HTERT RPE-1 (cell line): ENCODE measurements around the gene POLE2.
"Not testable (repeated sequence)": the region's sequence is repeated elsewhere in the genome, so short reads cannot be mapped to it uniquely, and the experiment has no call there.

ENCODE experiments used
- in situ Hi-C: fragments of 300-500 bp; cut with MboI; formaldehyde crosslinking; loops from 4 replicates; pipeline ENCODE4 v1.14.3; 2020; ENCODE audit warnings: low sequenced_read_pairs

The POLE2 gene

DNA sequence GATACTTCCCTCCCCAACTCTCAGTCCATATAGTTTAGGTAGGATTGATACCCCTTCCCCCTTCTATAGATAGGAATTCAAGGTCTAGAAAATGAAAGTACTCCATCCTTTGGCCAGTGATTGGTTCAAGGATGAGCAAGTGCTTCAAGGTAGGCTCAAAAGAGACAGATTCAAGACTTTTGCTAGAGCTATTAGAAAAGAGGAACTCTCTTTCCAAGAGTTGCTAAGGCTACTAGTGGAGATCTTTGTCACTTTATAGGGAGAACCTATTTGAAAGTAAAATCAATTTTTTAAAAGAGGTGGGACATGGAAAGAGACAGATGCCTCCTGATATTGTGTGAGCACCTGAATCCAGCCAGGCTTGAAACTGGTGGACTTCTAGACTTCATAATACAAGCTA lies 17.5 kb downstream of the POLE2 start:
- in situ Hi-C loops = no loop called here

DNA sequence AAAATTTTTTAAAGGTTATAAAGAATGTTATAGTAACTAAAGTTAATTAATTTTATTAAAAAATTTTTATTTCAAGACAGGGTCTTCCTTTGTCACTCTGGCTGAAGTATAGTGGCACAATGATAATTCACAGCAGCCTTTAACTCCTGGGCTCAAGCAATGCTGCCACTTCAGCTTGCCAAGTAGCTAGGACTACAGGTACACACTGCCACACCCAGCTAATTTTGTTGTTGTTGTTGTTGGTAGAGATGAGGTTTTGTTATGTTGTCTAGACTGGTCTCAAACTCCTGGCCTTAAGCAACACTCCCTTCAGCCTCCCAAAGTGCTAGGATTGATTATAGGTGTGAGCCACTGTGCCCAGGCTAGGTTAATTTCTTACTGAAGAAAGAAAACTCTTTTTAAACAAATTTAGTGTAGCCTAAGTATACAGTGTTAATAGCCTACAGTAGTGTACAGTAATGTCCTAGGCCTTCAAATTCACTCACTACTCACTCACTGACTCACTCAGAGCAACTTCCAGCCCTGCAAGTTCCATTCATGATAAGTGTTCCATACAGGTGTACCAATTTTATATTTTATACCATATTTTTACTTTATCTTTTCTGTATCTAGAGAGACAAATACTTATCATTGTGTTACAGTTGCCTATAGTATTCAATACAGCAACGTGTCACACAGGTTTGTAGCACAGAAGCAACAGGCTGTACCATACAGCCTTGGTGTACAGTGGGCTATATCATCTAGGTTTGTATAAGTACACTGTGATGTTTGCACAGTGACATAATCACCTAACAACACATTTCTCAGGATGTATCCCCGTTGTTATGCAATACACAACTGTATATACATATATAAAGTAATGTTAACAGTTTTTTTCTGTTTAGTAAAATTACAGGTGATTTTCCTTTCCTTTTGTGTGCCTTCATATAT lies 28.2 kb downstream of the POLE2 start:
- in situ Hi-C loops = no loop called here

DNA sequence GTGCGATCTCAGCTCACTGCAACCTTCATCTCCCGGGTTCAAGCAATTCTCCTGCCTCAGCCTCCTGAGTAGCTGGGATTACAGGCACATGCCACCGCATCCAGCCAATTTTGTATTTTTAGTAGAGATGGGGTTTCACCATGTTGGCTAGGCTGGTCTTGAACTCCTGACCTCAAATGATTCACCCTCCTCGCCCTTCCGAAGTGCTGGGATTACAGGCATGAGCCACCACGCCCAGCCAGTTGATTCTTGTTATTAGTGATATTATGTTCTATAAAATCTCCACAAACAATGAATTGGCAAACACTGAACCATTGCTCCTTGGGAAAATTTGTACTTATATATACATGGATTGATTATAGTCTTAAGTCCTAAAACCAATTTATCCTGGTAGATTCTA lies 30.5 kb downstream of the POLE2 start:
- in situ Hi-C loops = not testable (repeated sequence)

DNA sequence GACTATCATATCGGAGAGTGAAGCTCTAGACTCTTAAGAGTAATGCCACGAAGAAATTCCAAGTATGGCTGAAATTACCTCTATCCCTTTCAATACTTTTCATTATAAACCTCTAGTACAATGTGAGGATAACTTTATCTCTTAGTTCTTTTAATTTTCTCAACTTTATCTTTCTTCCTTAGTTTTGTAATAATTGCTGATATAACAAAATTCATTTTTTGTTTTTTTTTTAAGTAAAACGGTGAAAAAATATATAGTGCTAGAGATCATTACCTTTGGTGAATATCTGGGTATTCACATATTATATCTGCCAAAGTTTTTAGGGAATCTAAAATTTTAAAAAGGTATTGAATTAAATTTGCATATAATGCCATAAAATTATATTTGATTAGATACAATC lies 33.5 kb downstream of the POLE2 start:
- in situ Hi-C loops = no loop called here

DNA sequence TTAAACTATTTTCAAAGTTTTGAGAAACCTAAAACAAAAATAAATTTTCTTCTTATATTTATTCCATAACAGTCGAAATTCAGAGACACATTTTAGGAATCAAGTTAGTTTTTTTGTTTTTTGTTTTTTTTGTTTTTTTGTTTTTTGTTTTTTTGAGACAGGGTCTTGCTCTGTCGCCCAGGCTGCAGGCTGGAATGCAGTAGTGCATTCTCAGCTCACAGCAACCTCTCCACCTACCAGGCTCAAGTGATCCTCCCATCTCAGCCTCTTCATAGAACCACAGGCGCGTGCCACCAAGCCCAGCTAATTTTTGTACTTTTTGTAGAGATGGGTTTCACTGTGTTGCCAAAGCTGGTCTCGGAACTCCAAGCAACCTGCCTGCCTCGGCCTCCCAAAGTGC lies 34.5 kb downstream of the POLE2 start:
- in situ Hi-C loops = no loop called here

DNA sequence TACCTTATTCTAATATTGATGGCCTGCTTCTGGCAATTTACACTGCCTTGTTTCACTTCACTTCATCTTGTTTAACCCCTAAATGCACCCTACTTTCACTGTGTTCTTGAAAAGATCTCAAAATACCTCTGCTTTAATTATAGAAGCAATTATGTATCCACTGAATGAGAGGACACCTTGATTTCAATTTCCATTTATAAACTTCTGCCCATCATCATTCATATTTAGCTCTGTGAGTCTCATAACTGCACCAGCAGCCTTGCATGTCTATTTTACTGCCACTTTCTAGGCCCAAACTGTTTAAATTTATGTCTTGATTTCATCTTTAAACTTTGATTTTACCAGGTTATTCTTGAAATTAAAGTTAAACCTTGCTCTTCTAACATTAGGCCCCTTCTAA lies 45.9 kb downstream of the POLE2 start:
- in situ Hi-C loops = no loop called here

DNA sequence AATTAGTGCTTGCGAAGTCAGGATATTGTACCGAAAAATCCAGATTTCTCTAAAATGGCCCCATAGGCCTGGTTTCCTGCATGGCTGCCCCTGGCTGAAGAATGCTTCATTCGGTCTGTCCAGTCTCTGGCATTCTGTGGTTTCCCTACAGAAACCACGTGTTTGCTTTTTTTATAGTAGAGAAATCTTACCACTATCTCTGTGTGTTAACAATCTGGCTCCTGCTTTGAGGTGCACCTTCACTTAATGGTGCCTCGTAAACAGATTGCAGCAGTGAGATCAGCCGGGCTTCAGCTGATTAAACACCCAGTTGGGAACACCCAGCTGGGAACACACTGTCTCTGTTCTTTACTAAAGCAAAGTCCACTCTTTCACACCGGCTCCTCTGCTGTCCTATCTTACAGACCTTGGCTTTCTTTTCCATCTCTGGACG lies 46.3 kb downstream of the POLE2 start:
- in situ Hi-C loops = no loop called here

DNA sequence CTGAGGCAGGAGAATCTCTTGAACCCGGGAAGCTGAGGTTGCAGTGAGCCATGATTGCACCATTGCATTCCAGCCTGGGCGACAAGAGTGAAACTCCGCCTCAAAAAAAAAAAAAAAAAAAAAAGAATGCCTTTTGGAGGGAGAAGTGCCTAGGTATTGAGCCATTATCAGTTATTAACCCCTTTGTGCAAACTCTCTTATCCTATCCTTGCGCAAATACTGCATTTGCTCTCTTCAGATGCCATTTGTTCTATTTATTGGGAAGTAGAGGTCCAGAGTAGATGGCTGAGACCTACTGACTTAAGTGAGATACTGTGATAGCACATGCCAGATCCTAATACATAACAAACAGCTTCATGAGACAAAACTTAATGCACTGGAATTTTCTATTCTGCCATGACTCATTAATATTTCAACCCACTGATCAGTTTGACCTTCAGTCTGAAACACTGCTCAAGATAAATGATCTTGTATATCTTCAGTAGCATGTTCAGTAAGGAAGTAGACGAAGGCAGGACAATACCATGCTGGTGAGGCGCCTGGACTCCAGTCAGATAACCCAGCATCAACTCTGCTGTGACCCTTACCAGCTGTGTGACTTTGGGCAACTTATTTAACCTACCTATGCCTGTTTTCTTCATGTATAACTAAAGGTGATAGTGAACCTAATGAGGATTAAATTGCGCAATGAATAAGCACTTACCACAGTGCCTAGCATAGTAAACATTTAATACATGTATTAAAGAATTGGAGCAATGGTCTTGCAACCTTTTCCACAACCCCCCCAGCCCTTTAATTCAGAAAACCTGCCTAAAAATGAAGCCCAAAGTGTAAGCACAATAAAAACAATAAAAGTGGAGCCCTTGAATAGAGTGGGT lies 47.2 kb downstream of the POLE2 start:
- in situ Hi-C loops = no loop called here

DNA sequence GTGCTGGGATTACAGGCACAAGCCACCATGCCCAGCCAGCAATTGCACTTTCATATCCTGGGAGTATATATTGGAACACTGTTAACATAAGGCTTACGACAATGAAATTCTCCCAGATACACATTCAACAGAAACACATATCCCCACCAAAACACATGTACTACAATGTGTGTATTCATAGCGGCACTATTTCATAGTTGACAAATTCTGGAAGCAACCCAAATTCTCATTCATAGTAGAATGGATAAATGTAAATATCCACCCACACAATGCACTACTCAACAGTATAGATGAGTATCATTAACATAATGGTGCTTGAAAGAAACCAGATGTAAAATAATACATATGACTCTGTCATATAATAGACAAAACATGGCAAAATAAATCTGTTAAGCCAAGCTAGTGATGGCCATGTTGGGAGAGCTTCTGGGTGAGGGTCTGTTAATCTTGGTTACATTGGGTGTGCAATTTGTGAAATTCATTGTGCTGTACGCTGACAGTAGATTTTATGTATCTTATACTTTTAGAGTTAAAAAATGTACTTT lies 50.4 kb downstream of the POLE2 start:
- in situ Hi-C loops = no loop called here

DNA sequence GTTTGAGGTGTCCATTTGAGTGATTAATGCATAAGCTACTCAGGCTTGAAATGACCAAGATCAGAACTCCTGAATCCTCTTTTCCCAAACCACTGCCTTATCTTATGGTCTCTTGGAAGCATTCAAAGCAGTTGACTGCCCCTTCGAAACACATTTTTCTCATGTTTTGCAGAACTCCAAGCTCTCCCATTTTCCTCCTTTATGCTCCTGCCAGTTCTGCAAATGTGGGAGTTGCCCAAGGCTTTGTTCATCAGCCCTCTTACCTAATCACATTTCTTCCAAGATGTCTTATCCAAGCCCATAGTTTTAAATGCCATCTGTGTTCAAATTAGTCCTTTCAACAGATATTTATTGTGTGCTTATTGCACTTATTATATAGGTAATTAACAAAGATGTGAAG lies 51.1 kb downstream of the POLE2 start:
- in situ Hi-C loops = no loop called here

DNA sequence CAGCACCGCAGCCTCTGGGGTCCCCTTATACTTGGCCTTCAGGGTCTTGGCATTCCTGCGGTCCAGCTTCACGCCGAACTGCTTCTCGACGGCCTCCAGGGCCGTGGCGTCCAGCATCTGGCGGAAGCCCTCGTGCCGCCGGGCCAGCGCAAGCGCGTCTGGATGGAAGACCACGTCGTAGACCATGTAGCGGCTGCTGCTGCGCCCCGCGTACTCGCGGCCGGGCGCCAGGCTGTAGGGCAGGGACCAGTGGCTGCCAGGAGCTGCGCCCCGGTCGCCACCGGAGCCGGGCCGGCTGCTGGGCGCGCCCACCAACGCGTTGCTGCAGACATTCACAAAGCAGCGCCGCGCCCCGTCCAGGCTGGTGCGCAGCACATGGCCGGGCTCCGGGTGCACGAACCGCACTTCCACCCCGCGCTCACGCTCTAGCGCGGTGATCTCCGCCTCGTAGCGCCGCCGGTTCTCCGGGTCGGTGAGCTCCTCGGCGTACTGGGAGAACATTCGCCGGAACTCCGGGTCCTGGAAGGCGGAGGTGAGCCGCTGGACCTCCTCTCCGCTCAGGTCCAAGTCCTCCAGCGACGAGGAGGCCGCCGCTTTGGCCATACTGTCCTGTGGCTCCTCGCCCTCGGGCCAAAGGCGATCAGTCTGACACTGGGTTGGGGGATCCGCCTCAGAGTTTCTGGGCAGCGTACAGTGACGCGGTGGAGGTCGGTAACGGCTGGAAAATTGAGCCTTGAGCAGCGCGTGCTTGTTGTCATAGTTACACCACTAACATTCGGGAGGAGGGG lies 53.3 kb downstream of the POLE2 start, which contains the start of gene DNAAF2:
Gene DNAAF2 (minus strand): TSS at position 698 of the 788 bp plus-strand sequence. CDS start 95 bp downstream, at position 603.
- in situ Hi-C loops = no loop called here

DNA sequence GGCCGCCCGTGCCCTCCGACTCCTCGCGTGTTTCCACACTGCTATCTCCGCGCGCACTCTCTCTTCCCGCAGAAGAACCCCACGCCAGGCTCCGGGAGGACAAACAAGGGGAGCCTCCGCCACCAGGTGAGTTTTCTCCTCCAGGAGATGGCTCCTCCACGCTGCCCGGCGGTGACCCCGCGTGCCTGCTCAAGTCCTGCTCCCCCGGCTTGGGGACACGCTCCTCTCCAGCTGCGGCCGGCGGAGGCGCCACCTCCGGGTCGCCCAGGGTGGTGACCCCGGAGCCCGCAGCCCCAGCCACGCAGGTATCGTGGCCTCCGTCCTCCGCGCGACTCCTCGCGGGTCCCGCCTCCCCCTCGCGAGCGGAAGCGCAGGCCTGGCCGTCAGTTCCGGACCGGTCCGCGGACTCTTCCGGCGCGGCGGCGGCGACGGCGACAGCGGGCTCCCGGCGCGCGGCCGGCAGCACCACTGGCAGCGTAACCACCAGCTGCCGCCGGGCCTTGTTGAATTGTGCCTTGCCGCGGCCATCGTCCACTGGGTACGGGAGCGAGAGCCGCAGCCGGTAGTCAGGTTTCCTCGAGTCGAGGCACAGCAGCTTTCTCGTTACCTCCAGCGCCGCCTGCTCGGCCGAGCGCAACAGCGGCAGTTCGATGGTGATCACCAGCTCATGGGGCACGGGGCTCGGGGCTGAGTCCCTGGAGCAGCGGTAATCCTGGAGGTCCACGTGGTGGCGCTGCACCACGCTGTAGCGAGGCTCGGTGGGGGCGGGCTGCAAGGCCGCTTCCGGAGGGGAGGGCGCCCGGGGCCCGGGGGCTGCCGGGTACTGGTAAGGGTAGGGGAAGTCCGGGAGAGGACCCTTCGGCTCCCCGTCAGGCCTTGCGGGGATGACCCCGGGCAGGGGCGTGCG lies 54.1 kb downstream of the POLE2 start:
- in situ Hi-C loops = no loop called here

DNA sequence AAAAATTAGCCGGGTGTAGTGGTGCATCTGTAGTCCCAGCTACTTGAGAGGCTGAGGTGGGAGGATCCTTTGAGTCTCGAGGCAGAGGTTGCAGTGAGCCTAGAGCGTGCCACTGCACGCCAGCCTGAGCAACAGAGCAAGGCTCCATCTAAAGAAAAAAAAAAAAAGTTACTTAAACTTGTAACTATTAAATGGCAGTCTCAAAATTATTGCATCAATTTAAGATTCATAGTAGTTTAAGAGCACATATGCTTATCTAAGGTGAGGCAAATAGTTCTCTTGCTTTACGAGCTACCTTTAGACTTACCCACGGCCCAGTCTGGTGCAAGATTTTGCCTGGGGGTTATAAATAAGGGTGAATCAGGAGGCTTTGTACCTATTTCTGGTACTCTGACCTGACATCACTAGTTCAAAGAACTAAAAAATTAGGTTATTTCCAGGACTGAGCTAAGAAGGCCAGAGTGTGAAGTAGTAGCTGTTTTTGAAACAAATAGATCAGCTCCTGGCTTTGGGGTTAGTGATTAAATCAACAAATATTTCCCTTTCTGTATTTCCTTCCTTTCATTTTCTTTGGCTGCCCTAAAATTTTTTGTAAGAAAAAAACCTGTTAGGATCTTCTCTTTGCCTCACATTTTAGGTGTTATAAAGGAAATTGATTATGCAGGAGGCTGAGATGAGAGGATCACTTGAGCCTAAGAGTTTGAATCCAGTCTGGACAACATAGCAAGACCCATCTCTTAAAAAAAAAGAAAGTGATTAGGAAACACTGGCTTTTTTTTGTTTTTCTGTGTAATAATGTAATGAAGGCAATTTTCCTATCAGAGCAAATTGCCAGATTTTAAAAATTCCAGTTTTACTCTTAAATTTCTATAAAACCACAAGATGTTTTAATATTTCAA lies 63.8 kb downstream of the POLE2 start:
- in situ Hi-C loops = no loop called here

DNA sequence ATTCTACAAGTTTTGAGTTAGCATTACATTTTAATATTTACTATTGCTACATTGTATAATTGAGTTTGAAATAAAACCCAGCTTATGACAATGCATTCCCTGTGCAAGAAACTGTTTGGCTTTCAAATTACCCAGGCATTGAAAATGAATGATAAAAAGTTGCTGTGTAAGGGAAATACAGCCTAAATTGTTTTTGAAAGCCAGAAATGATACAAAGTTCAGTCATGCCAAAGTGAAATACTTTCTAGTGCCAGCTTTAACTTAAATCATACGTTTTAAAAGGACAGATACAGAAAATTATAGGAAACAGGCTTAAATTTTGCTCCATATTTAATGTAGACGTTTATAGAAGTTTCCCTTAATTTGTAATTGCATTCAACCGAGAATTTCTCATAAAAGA lies 64.6 kb downstream of the POLE2 start:
- in situ Hi-C loops = no loop called here

DNA sequence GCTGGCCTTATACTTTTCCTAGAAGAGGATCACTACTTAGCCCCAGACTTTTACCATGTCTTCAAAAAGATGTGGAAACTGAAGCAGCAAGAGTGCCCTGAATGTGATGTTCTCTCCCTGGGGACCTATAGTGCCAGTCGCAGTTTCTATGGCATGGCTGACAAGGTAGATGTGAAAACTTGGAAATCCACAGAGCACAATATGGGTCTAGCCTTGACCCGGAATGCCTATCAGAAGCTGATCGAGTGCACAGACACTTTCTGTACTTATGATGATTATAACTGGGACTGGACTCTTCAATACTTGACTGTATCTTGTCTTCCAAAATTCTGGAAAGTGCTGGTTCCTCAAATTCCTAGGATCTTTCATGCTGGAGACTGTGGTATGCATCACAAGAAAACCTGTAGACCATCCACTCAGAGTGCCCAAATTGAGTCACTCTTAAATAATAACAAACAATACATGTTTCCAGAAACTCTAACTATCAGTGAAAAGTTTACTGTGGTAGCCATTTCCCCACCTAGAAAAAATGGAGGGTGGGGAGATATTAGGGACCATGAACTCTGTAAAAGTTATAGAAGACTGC lies 65.9 kb downstream of the POLE2 start:
- in situ Hi-C loops = no loop called here

DNA sequence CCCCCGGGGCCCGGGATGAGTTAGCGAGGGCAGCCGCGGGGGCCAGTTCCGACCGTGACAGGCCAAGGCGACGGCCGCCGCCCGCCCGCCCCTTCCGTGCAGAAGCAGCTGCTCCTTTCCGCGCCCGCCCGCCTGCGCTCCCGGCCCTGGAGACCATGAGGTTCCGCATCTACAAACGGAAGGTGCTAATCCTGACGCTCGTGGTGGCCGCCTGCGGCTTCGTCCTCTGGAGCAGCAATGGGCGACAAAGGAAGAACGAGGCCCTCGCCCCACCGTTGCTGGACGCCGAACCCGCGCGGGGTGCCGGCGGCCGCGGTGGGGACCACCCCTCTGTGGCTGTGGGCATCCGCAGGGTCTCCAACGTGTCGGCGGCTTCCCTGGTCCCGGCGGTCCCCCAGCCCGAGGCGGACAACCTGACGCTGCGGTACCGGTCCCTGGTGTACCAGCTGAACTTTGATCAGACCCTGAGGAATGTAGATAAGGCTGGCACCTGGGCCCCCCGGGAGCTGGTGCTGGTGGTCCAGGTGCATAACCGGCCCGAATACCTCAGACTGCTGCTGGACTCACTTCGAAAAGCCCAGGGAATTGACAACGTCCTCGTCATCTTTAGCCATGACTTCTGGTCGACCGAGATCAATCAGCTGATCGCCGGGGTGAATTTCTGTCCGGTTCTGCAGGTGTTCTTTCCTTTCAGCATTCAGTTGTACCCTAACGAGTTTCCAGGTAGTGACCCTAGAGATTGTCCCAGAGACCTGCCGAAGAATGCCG lies 66.7 kb downstream of the POLE2 start:
- in situ Hi-C loops = no loop called here
